ENCODE measurements around the gene TSC1.

The TSC1 gene

GRCh38 chr9:132887181-132888120 lies 57.0 kb downstream of the TSC1 start:
- H3K27ac ChIP-seq = no peak overlapping the region
- DNase-seq (ENCODE audit: low spot score) = no peak
- POLR2A ChIA-PET (ENCODE audit: low non-redundant PET) = no interaction called here
- CTCF ChIA-PET = no interaction called here
- TF ChIP-seq CTCF (conservative IDR thresholded peaks at IDR 0.05; ENCODE audit: low read depth) = no peak

- no peak for TF ChIP-seq CTCF (conservative IDR thresholded peaks at IDR 0.05; ENCODE audit: low read depth)
- no peak for DNase-seq (ENCODE audit: low spot score)
- POLR2A ChIA-PET (ENCODE audit: low non-redundant PET) = no interaction called here
- no peak overlapping the region for H3K27ac ChIP-seq
- CTCF ChIA-PET = interaction anchor here (0.6 kb wide), 1 partner anchor 894 kb away, joined by 3 read pairs; no protein-coding TSS in a partner anchor
Measured at GRCh38 chr9:132886334-132886725, 58.1 kb downstream of the TSC1 start.

- DNase-seq (ENCODE audit: low spot score) = no peak
- no peak overlapping the region for H3K27ac ChIP-seq
- CTCF ChIA-PET = no interaction called here
- no peak for TF ChIP-seq CTCF (conservative IDR thresholded peaks at IDR 0.05; ENCODE audit: low read depth)
- POLR2A ChIA-PET (ENCODE audit: low non-redundant PET) = no interaction called here
Measured at GRCh38 chr9:132885720-132886333, 58.6 kb downstream of the TSC1 start.

GRCh38 chr9:132883349-132884294 lies 60.8 kb downstream of the TSC1 start:
- no peak for DNase-seq (ENCODE audit: low spot score)
- H3K27ac ChIP-seq = no peak overlapping the region
- TF ChIP-seq CTCF (conservative IDR thresholded peaks at IDR 0.05; ENCODE audit: low read depth) = no peak
- CTCF ChIA-PET = interaction anchor here (0.9 kb wide), 1 partner anchor 94 kb away, joined by 3 read pairs; no protein-coding TSS in a partner anchor
- POLR2A ChIA-PET (ENCODE audit: low non-redundant PET) = no interaction called here

GRCh38 chr9:132882616-132883015 lies 61.8 kb downstream of the TSC1 start:
- POLR2A ChIA-PET (ENCODE audit: low non-redundant PET) = no interaction called here
- no peak for TF ChIP-seq CTCF (conservative IDR thresholded peaks at IDR 0.05; ENCODE audit: low read depth)
- CTCF ChIA-PET = interaction anchor here (1.0 kb wide), 2 partner anchors 20 to 28 kb away, joined by 3 read pairs; no protein-coding TSS in a partner anchor
- H3K27ac ChIP-seq = no peak overlapping the region
- no peak for DNase-seq (ENCODE audit: low spot score)

GRCh38 chr9:132881826-132882225 lies 62.6 kb downstream of the TSC1 start:
- ChIA-PET CTCF (interaction anchor here (1.0 kb wide), 2 partner anchors 21 to 29 kb away, joined by 3 read pairs; no protein-coding TSS in a partner anchor), POLR2A (ENCODE audit: low non-redundant PET) (no interaction called here)
- DNase-seq (ENCODE audit: low spot score) = no peak
- TF ChIP-seq CTCF (conservative IDR thresholded peaks at IDR 0.05; ENCODE audit: low read depth) = no peak
- no peak overlapping the region for H3K27ac ChIP-seq

All from RWPE1 (cell line).